COLO668 (cell line): ENCODE data around the gene OAF.
A peak's percentile ranks its signal among the peaks of the same experiment; 100 is the strongest.
"Not testable (repeated sequence)": the region's sequence is repeated elsewhere in the genome, so short reads cannot be mapped to it uniquely, and the experiment has no call there.

Experiments
- DNase-seq: peaks from one replicate; lab custom pipeline; 2025; ENCODE audit not compliant: unreplicated experiment; lab: John Stamatoyannopoulos, UW

OAF gene

GRCh38 chr11:120210626-120211521, at the start of gene OAF:
TSS of gene OAF (plus strand) at chr11:120211032. CDS start at chr11:120211280, 248 bp downstream.
- DNase-seq, result peak; percentile 30

- no peak for DNase-seq
Measured at GRCh38 chr11:120167659-120168058, 43.2 kb upstream of the OAF start.

GRCh38 chr11:120168108-120168959, 42.5 kb upstream of the OAF start:
- no peak for DNase-seq

GRCh38 chr11:120168960-120169681, 41.7 kb upstream of the OAF start:
- DNase-seq, result peak; percentile 37

GRCh38 chr11:120169981-120170698, 40.7 kb upstream of the OAF start:
- no peak for DNase-seq

- DNase-seq, result no peak
Measured at GRCh38 chr11:120170741-120171261, 40.0 kb upstream of the OAF start.

- DNase-seq, result peak; percentile 9
Measured at GRCh38 chr11:120172054-120172911, 38.5 kb upstream of the OAF start.

- no peak for DNase-seq
Measured at GRCh38 chr11:120173019-120173705, 37.7 kb upstream of the OAF start.

- DNase-seq, result no peak
Measured at GRCh38 chr11:120173807-120174206, 37.0 kb upstream of the OAF start.

GRCh38 chr11:120174866-120175265, 36.0 kb upstream of the OAF start:
- no peak for DNase-seq

- DNase-seq, result no peak
Measured at GRCh38 chr11:120178561-120179056, 32.2 kb upstream of the OAF start.

GRCh38 chr11:120179057-120179672, 31.7 kb upstream of the OAF start:
- DNase-seq, result no peak

- DNase-seq, result not testable (repeated sequence)
Measured at GRCh38 chr11:120180063-120180462, 30.8 kb upstream of the OAF start.

- no peak for DNase-seq
Measured at GRCh38 chr11:120180551-120181232, 30.1 kb upstream of the OAF start.

GRCh38 chr11:120181376-120181975, 29.4 kb upstream of the OAF start:
- no peak for DNase-seq

- no peak for DNase-seq
Measured at GRCh38 chr11:120182372-120182771, 28.5 kb upstream of the OAF start.

- peak; percentile 9 for DNase-seq
Measured at GRCh38 chr11:120182790-120183491, 27.9 kb upstream of the OAF start.
